OCI-LY1 (cell line): Measurements from ENCODE around the gene D2HGDH.

Source experiments
- CTCF ChIP-seq: fragments of 200-600 bp; sonication (generic), shearing (Covaris generic); IDR thresholded peaks from 2 replicates; pipeline ENCODE4 v1.5.1; 2017; ENCODE audit warnings: mild to moderate bottlenecking, antibody characterized with exemption, low read length, moderate library complexity, mixed read lengths
- EZH2 ChIP-seq: fragments of 200-600 bp; sonication (generic), shearing (Covaris generic); IDR thresholded peaks from 2 replicates; pipeline ENCODE4 v1.8.0; 2017; ENCODE audit warnings: borderline replicate concordance, mixed run types, mild to moderate bottlenecking, antibody characterized with exemption, low read length, moderate library complexity, mixed read lengths

GRCh38 chr2:241815477-241816430, 81.3 kb downstream of the D2HGDH start:
- TF ChIP-seq EZH2 (no peak), CTCF (no peak)
